ENCODE results near the gene CLEC2A.

GRCh38 chr12:9932270-9932669 lies at the start of gene CLEC2A:
- TF ChIP-seq CTCF (conservative IDR thresholded peaks at IDR 0.05): no peak
- no peak for TF ChIP-seq EZH2 (IDR thresholded peaks at IDR 0.05; ENCODE audit: low read depth)
